ENCODE measurements around the gene CYP2C19.

CYP2C19 gene

GRCh38 chr10:94902080-94902479 is 139.6 kb downstream of the CYP2C19 start:
- no peaks in the 10 kb centered on the region for H3K9me3 ChIP-seq (ENCODE audit: control insufficient read depth, insufficient read depth, low read length)
- H3F3A ChIP-seq (ENCODE audit: control insufficient read depth, insufficient read depth), result no peaks in the 10 kb centered on the region
- no peak overlapping the region for H3K27ac ChIP-seq (ENCODE audit: low read depth, low read length)
- H4K20me1 ChIP-seq (ENCODE audit: control insufficient read depth, insufficient read depth, low read depth, low read length), result no peaks in the 10 kb centered on the region
- H3K27me3 ChIP-seq (ENCODE audit: control insufficient read depth, low read length), result no peaks in the 10 kb centered on the region
- TF ChIP-seq CTCF (IDR thresholded peaks at IDR 0.05; ENCODE audit: low read depth, low read length, poor library complexity, severe bottlenecking), result no peak
- no peaks in the 10 kb centered on the region for H3K36me3 ChIP-seq (ENCODE audit: control insufficient read depth, low read length)
- H3K4me3 ChIP-seq (ENCODE audit: low read length), result no peak overlapping the region
- no peaks in the 10 kb centered on the region for H3K4me1 ChIP-seq (ENCODE audit: control insufficient read depth, low read length)
- H3K79me2 ChIP-seq (ENCODE audit: control insufficient read depth, low read length), result no peaks in the 10 kb centered on the region
- H3K9me2 ChIP-seq (replicated peaks; ENCODE audit: control insufficient read depth, low read length), result no peaks in the 10 kb centered on the region
- H3K4me2 ChIP-seq (ENCODE audit: low read length), result no peak overlapping the region

GRCh38 chr10:94902570-94902969 is 140.1 kb downstream of the CYP2C19 start:
- TF ChIP-seq CTCF (IDR thresholded peaks at IDR 0.05; ENCODE audit: low read depth, low read length, poor library complexity, severe bottlenecking), result no peak
- TF ChIP-seq EZH2phosphoT487 (IDR thresholded peaks at IDR 0.05; ENCODE audit: borderline replicate concordance, low read length), result no peak
- no peaks in the 10 kb centered on the region for H3K79me2 ChIP-seq (ENCODE audit: control insufficient read depth, low read length)
- no peak overlapping the region for H3K4me3 ChIP-seq (ENCODE audit: low read length)
- H3F3A ChIP-seq (ENCODE audit: control insufficient read depth, insufficient read depth), result no peaks in the 10 kb centered on the region
- H4K20me1 ChIP-seq (ENCODE audit: control insufficient read depth, insufficient read depth, low read depth, low read length), result no peaks in the 10 kb centered on the region
- no peaks in the 10 kb centered on the region for H3K36me3 ChIP-seq (ENCODE audit: control insufficient read depth, low read length)
- no peaks in the 10 kb centered on the region for H3K4me1 ChIP-seq (ENCODE audit: control insufficient read depth, low read length)
- H3K27me3 ChIP-seq (ENCODE audit: control insufficient read depth, low read length), result no peaks in the 10 kb centered on the region
- H3K4me2 ChIP-seq (ENCODE audit: low read length), result no peak overlapping the region
- H3K9me2 ChIP-seq (replicated peaks; ENCODE audit: control insufficient read depth, low read length), result no peaks in the 10 kb centered on the region
- H3K27ac ChIP-seq (ENCODE audit: low read depth, low read length), result no peak overlapping the region
- no peaks in the 10 kb centered on the region for H3K9me3 ChIP-seq (ENCODE audit: control insufficient read depth, insufficient read depth, low read length)
